Thoracic aorta (tissue), 2 donors: ENCODE results near the gene TEX22. TPM values are rescaled to one million over a fixed set of nuclear protein-coding genes. Genes with fewer than 3 reads are reported as not detected.

ENCODE experiments used
- ATAC-seq: fragments of 150-250 bp; one replicate; pipeline ENCODE4 v1.8.0; 2017; ENCODE audit warnings: low read depth; ENCODE audit not compliant: insufficient number of reproducible peaks, low FRiP score
- DNase-seq: peaks from one replicate; pipeline ENCODE4 v3.0.0-alpha.2; 2020; ENCODE audit warnings: low spot score
- H3K27ac ChIP-seq, 2 donors: fragments of 200-600 bp; sonication (generic); 1 replicate in 1 of 2; 2 replicates in 1 of 2; pipeline ENCODE4 v1.5.1; 2016; ENCODE audit warnings: mild to moderate bottlenecking in 2 of 2, moderate library complexity in 2 of 2
- H3K27me3 ChIP-seq: fragments of 200-600 bp; sonication (generic); replicated peaks from 2 replicates; pipeline ENCODE4 v1.6.0; 2016; ENCODE audit warnings: mild to moderate bottlenecking; ENCODE audit not compliant: insufficient read depth
- H3K36me3 ChIP-seq: fragments of 200-600 bp; sonication (generic); one replicate; pipeline ENCODE4 v1.5.1; 2016
- H3K4me1 ChIP-seq, 2 donors: fragments of 200-600 bp; sonication (generic); 1 replicate in 1 of 2; 2 replicates in 1 of 2; pipeline versions ENCODE4 v1.5.1 to v1.6.0; 2016; ENCODE audit warnings: low read depth in 2 of 2, mild to moderate bottlenecking in 1 of 2; ENCODE audit not compliant: control insufficient read depth in 1 of 2
- H3K4me3 ChIP-seq: fragments of 200-600 bp; sonication (generic); 2 replicates; pipeline ENCODE4 v1.5.1; 2016; ENCODE audit warnings: mild to moderate bottlenecking
- H3K9me3 ChIP-seq: fragments of 200-600 bp; sonication (generic); 2 replicates; pipeline ENCODE4 v1.5.1; 2016
- total RNA-seq, 2 donors: library from RNA; depleted of rRNA; stranded (reverse); fragments of >200 nt; gene quantifications; one replicate each; pipeline versions ENCODE4 v1.1.0 to v1.2.3, GENCODE V29; 2016
- TF ChIP-seq, protein P1 (sequence below): fragments of 200-600 bp; sonication (generic); IDR thresholded peaks from one replicate; pipeline ENCODE4 v1.5.1; 2019; ENCODE audit warnings: antibody characterized with exemption

TEX22 gene
- total RNA-seq, 2 donors from 2014 or later = not detected

DNA sequence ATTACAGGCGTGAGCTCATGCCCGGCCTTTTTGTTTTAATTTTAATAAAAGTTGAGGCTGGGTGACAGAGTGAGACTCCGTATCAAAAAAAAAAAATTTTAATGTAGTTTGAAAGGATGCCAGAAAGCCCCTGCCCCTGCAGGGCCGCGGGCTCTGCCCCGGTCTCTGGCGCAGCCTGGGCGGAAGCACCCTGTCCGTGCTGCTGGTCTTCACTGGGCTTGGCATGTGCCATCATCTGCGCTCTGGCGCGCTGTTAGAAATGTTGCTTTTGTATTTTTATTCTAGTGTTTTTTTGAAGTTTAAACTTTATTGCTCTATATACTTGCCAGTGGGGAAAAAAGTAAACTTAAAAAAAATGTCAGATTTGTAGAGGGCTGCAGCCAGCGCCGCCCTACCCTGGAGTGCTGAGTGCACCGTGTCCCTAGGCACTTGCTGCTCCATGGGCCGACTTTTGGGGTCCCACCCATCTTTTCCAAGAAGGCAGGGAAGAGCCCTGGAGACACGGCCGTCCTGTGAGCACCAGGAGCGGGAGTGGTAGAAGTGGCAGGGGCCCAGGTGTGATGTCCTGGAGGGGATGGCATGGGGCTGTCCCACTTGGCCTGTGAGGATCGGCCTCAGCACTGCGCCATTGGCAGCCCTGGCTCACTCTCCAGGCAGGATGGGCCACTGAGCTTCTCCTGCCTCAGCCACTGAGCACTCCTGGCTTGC is 25.3 kb downstream of the TEX22 start:
- Histone ChIP-seq H3K9me3 (no peaks in the 10 kb centered on the region), H3K4me3 (no peak overlapping the region), H3K4me1 (peaks cover 27 to 32% of the 10 kb centered on the region in 2 donors), H3K27me3 (no peaks in the 10 kb centered on the region), H3K36me3 (no peaks in the 10 kb centered on the region), H3K27ac (no peak overlapping the region)
- DNase-seq (no peak), ATAC-seq (no peak)
- TF ChIP-seq, protein P1, sequence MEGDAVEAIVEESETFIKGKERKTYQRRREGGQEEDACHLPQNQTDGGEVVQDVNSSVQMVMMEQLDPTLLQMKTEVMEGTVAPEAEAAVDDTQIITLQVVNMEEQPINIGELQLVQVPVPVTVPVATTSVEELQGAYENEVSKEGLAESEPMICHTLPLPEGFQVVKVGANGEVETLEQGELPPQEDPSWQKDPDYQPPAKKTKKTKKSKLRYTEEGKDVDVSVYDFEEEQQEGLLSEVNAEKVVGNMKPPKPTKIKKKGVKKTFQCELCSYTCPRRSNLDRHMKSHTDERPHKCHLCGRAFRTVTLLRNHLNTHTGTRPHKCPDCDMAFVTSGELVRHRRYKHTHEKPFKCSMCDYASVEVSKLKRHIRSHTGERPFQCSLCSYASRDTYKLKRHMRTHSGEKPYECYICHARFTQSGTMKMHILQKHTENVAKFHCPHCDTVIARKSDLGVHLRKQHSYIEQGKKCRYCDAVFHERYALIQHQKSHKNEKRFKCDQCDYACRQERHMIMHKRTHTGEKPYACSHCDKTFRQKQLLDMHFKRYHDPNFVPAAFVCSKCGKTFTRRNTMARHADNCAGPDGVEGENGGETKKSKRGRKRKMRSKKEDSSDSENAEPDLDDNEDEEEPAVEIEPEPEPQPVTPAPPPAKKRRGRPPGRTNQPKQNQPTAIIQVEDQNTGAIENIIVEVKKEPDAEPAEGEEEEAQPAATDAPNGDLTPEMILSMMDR = no peak

- DNase-seq = no peak
- Histone ChIP-seq H3K27me3 (no peaks in the 10 kb centered on the region), H3K4me3 (no peak overlapping the region), H3K9me3 (no peaks in the 10 kb centered on the region), H3K27ac (no peak overlapping the region), H3K36me3 (no peaks in the 10 kb centered on the region), H3K4me1 (peaks cover 21 to 24% of the 10 kb centered on the region in 2 donors)
- TF ChIP-seq, protein P1 = no peak
- no peak for ATAC-seq
Measured at GRCh38 chr14:105424861-105425260, 26.5 kb downstream of the TEX22 start.

- Histone ChIP-seq H3K4me1 (peaks cover 17 to 22% of the 10 kb centered on the region in 2 donors), H3K36me3 (no peaks in the 10 kb centered on the region), H3K27me3 (no peaks in the 10 kb centered on the region), H3K9me3 (no peaks in the 10 kb centered on the region), H3K27ac (no peak overlapping the region), H3K4me3 (no peak overlapping the region)
- ATAC-seq (no peak), DNase-seq (no peak)
- TF ChIP-seq, protein P1 = no peak
Measured at GRCh38 chr14:105425823-105426247, 27.5 kb downstream of the TEX22 start.

DNA sequence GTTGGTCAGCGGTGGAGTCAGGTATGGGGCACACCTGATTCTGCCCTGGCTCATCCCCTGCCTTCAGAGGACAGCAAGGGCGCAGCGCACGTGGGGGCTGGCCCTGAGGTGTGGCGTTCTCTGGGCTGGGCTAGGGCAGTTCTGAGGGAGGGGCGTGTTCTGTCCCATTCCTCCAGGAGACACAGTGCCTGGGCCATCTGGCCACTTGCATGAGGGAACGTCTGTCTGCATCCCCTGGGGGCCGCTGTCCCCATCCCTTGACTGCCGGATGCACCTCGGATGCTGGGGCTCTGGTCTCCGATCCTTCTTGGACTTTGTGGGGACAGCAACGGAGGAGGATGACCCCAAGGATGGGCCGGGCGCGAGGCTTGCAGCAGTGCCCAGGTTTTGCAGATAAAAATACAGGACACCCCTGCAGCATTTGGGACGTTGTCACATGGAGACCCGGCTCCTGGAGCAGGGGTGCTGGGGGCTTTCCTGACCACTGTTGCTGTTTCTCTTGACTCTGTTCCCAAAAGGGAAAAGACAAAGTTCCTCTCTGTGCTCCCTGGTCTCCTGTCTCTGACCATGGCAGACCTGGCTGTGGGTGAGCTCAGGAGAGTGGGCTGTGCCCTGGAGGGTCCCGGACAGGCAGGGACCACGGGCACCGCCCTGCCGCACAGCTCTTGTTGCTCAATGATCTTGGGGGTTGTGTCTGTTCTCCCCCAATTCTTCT is 28.2 kb downstream of the TEX22 start:
- H3K36me3 ChIP-seq = no peaks in the 10 kb centered on the region
- H3K27me3 ChIP-seq = no peaks in the 10 kb centered on the region
- H3K9me3 ChIP-seq = no peaks in the 10 kb centered on the region
- H3K4me1 ChIP-seq = peaks cover 15 to 18% of the 10 kb centered on the region in 2 donors
- TF ChIP-seq, protein P1 = no peak
- H3K27ac ChIP-seq = no peak overlapping the region
- H3K4me3 ChIP-seq = no peak overlapping the region
- ATAC-seq (no peak), DNase-seq (no peak)

- H3K27me3 ChIP-seq = no peaks in the 10 kb centered on the region
- no peak overlapping the region for H3K4me3 ChIP-seq
- ATAC-seq (no peak), DNase-seq (no peak)
- H3K9me3 ChIP-seq = no peaks in the 10 kb centered on the region
- no peak overlapping the region for H3K27ac ChIP-seq
- TF ChIP-seq, protein P1 = no peak
- no peaks in the 10 kb centered on the region for H3K36me3 ChIP-seq
- H3K4me1 ChIP-seq = peaks cover 8 to 10% of the 10 kb centered on the region in 2 donors
Measured at GRCh38 chr14:105427412-105427811, 29.1 kb downstream of the TEX22 start.
